Suprapubic skin (tissue), 4 donors: ENCODE data around the gene MAP3K20. TPM values are rescaled to one million over a fixed set of nuclear protein-coding genes. Genes with fewer than 3 reads are reported as not detected.
"Not testable (repeated sequence)": the region's sequence is repeated elsewhere in the genome, so short reads cannot be mapped to it uniquely, and the experiment has no call there.

Experiments used
- DNase-seq, 2 donors: peaks; one replicate each; pipeline ENCODE4 v3.0.0-alpha.2; 2019; ENCODE audit warnings: low spot score in 2 of 2
- H3K27ac ChIP-seq: fragments of 200-600 bp; sonication (generic); one replicate; pipeline ENCODE4 v1.5.1; 2019
- H3K27me3 ChIP-seq: fragments of 200-600 bp; sonication (generic); one replicate; pipeline ENCODE4 v1.5.1; 2019
- H3K36me3 ChIP-seq: fragments of 200-600 bp; sonication (generic); one replicate; pipeline ENCODE4 v1.5.1; 2019
- H3K4me1 ChIP-seq: fragments of 200-600 bp; sonication (generic); one replicate; pipeline ENCODE4 v1.5.1; 2019
- H3K4me3 ChIP-seq: fragments of 200-600 bp; sonication (generic); one replicate; pipeline ENCODE4 v1.5.1; 2019; ENCODE audit warnings: mild to moderate bottlenecking
- H3K9me3 ChIP-seq: fragments of 200-600 bp; sonication (generic); one replicate; pipeline ENCODE4 v1.5.1; 2019
- EP300 ChIP-seq: sonication (generic); formaldehyde crosslinking; IDR thresholded peaks from one replicate; pipeline ENCODE4 v1.6.1; 2017; ENCODE audit warnings: antibody characterized with exemption
- POLR2A ChIP-seq, 2 donors: fragments of 450-650 bp; IDR thresholded peaks; one replicate each; pipeline ENCODE4 v1.6.1; 2017; ENCODE audit warnings: antibody characterized with exemption in 2 of 2, mild to moderate bottlenecking in 2 of 2, moderate library complexity in 2 of 2
- POLR2AphosphoS5 ChIP-seq, 3 donors: sonication (generic); formaldehyde crosslinking; IDR thresholded peaks; one replicate each; pipeline ENCODE4 v1.6.1; 2017; ENCODE audit warnings: antibody characterized with exemption in 3 of 3
- WGBS: methylation state at CpG from one replicate; pipeline ENCODE4 v1.1.5; 2018; 5-methylcytosine and 5-hydroxymethylcytosine counted together
- total RNA-seq, 4 donors: library from RNA; depleted of rRNA; stranded (reverse); fragments of >200 nt; gene quantifications; one replicate each; pipeline ENCODE4 v1.1.0, GENCODE V29; 2016
- TF ChIP-seq, protein P1 (sequence below), 2 donors: fragments of 200-600 bp in 1 of 2; fragments of 450-650 bp in 1 of 2; sonication (generic) in 1 of 2; IDR thresholded peaks; one replicate each; pipeline ENCODE4 v1.5.1; 2016 to 2019; ENCODE audit warnings: antibody characterized with exemption in 2 of 2, mild to moderate bottlenecking in 1 of 2, moderate library complexity in 1 of 2

The MAP3K20 gene
- total RNA-seq, 4 donors from 2014 or later: 26.2 to 40.3 (median 33.6) TPM

DNA sequence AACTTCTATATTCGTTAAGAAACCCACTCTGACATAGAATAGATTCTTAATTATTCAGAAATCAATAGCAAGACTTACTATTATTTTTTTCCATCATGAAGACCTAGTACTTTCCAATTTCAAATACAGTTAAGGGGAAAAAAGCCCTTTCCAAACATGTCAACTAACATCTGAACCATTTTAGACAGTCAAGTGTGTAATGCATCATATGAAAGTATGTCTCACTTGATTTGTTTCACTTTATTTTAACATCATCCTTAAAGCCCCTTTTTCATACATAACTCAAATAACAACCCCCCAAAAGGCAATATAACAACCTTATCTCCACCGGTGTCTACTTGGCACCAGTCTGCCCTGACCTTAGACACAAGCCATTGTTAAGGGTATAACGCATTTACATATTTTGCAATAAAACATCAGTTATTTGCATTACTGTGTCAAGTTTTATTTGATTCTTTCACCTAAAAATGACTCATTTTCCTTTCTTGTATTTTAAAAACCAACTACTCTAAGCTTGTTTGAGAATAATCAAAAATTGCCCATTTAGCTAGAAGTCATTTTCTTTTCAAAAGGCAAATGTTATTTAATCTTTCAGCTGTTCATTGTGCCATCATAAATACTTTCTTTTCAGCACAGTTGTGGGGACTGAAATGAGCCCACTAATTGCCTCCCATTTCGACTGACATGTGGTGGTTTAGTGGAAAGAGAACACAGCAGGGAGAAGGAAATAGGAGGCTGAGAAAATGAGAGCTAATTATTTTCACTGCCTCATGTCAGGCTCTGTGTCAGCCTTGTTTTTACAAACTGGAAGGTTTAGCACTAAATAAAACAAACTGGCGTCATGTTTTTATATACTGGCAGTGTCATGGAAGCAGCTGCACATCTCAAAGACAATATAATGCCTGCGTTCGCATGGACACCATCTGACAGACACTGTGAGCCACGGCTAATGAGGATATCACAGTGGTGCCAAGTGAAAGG lies 174.3 kb downstream of the MAP3K20 start:
- Histone ChIP-seq H3K36me3 (no peaks in the 10 kb centered on the region), H3K4me3 (no peak overlapping the region), H3K27ac (no peak overlapping the region), H3K27me3 (no peaks in the 10 kb centered on the region), H3K4me1 (no peaks in the 10 kb centered on the region), H3K9me3 (no peaks in the 10 kb centered on the region)
- TF ChIP-seq, protein P1, sequence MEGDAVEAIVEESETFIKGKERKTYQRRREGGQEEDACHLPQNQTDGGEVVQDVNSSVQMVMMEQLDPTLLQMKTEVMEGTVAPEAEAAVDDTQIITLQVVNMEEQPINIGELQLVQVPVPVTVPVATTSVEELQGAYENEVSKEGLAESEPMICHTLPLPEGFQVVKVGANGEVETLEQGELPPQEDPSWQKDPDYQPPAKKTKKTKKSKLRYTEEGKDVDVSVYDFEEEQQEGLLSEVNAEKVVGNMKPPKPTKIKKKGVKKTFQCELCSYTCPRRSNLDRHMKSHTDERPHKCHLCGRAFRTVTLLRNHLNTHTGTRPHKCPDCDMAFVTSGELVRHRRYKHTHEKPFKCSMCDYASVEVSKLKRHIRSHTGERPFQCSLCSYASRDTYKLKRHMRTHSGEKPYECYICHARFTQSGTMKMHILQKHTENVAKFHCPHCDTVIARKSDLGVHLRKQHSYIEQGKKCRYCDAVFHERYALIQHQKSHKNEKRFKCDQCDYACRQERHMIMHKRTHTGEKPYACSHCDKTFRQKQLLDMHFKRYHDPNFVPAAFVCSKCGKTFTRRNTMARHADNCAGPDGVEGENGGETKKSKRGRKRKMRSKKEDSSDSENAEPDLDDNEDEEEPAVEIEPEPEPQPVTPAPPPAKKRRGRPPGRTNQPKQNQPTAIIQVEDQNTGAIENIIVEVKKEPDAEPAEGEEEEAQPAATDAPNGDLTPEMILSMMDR (IDR thresholded peaks at IDR 0.05): no peak
- TF ChIP-seq POLR2AphosphoS5 (IDR thresholded peaks at IDR 0.05): no peak
- no peak for TF ChIP-seq EP300
- no peak for TF ChIP-seq POLR2A (IDR thresholded peaks at IDR 0.05)
- no peak for DNase-seq
- WGBS: 88% methylated on average over 8 of the region's 8 CpGs

DNA sequence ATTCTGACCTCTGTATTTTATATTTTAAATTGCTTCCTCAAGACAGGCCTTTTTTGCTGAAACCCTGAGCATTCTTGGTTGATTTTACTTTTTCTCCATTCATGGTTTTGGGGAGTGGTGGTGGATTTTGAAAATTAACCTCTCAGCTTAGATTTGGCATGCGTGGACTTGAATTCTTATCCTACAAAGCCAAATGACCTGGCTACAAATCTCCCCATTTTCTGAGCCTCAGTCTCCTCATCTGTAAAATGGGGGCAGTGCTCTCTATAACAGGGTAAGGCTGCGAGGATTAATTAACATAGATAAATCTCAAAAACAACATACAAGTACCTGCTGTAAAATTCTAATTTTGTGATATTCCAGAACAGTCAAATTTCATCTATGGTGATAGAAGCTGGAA lies 175.6 kb downstream of the MAP3K20 start:
- H3K27ac ChIP-seq: no peak overlapping the region
- TF ChIP-seq, protein P1 (IDR thresholded peaks at IDR 0.05): no peak
- 97% methylated on average over 2 of the region's 2 CpGs for WGBS
- no peaks in the 10 kb centered on the region for H3K9me3 ChIP-seq
- H3K36me3 ChIP-seq: no peaks in the 10 kb centered on the region
- no peaks in the 10 kb centered on the region for H3K4me1 ChIP-seq
- H3K4me3 ChIP-seq: no peak overlapping the region
- no peak for DNase-seq
- no peaks in the 10 kb centered on the region for H3K27me3 ChIP-seq

DNA sequence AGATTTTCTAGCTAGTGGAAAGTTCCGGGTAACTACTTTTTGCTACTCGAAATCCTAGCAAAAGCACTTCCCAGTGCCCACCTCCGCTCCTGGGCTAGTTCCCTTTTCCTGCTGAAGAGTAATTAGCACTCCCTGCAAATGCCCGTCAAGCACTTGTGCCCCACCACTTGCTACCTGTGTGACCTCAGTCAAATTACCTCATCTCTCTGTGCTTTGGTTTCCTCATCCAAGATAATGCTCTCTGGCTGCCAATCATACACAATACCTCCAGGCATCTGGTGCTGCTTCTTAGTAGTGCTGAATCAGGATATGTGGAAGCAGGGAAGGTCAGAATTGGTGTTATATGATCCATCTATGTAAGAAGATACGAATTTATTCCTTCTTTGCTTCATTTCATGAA lies 176.9 kb downstream of the MAP3K20 start:
- WGBS: 87% methylated on average over 5 of the region's 5 CpGs
- TF ChIP-seq, protein P1 (IDR thresholded peaks at IDR 0.05): no peak
- TF ChIP-seq POLR2AphosphoS5 (IDR thresholded peaks at IDR 0.05): no peak
- no peak for TF ChIP-seq POLR2A (IDR thresholded peaks at IDR 0.05)
- TF ChIP-seq EP300: no peak
- no peak for DNase-seq
- Histone ChIP-seq H3K4me3 (no peak overlapping the region), H3K27ac (no peak overlapping the region), H3K4me1 (no peaks in the 10 kb centered on the region), H3K27me3 (no peaks in the 10 kb centered on the region), H3K9me3 (no peaks in the 10 kb centered on the region), H3K36me3 (no peaks in the 10 kb centered on the region)

DNA sequence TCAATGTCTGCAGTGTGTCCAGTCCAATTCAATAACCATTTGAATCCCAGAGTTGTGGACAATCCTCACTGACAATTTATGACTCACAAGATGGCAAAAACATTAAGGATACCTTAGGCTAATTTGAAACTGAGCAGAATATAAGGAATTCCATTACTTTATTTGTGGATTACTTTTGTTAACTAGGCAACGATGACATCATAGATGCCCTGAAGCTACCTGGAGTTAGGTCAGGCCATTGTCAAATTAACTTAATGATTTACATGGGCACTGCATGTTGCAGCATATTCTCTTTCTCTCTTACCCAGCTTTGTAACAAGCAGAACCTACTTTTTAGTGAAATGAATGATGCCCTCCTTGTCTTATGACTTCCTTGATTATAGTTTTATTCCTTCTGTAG lies 179.0 kb downstream of the MAP3K20 start:
- H3K36me3 ChIP-seq: peaks cover 11% of the 10 kb centered on the region
- TF ChIP-seq EP300 (no peak), POLR2AphosphoS5 (IDR thresholded peaks at IDR 0.05) (no peak), POLR2A (IDR thresholded peaks at IDR 0.05) (no peak)
- TF ChIP-seq, protein P1 (IDR thresholded peaks at IDR 0.05): no peak
- H3K4me1 ChIP-seq: no peaks in the 10 kb centered on the region
- WGBS: 52% methylated on average over 1 of the region's 1 CpG
- H3K27ac ChIP-seq: no peak overlapping the region
- H3K27me3 ChIP-seq: no peaks in the 10 kb centered on the region
- H3K4me3 ChIP-seq: no peak overlapping the region
- no peaks in the 10 kb centered on the region for H3K9me3 ChIP-seq
- no peak for DNase-seq

DNA sequence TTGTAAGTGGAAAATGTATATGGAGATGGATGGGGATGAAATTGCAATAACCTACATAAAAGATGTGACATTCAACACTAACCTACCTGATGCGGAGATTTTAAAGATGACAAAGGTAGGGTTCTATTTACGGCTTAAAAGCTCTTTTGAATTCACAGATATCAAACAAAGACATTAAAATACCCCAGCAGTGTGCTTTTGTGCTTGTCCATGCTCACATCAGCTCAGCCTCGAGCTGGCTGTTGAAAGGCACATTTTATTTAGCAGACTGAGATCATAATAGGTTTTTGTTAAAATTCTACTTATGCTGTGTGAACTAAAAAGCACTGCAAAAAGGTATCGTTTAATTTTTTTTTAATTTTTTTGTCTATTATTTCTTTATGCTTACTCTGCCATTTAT lies 183.1 kb downstream of the MAP3K20 start:
- Histone ChIP-seq H3K4me3 (no peak overlapping the region), H3K36me3 (peaks cover 21% of the 10 kb centered on the region), H3K27ac (no peak overlapping the region), H3K27me3 (no peaks in the 10 kb centered on the region), H3K9me3 (no peaks in the 10 kb centered on the region), H3K4me1 (no peaks in the 10 kb centered on the region)
- DNase-seq: no peak
- WGBS: 89% methylated on average over 4 of the region's 4 CpGs
- no peak for TF ChIP-seq POLR2AphosphoS5 (IDR thresholded peaks at IDR 0.05)
- no peak for TF ChIP-seq EP300
- TF ChIP-seq POLR2A (IDR thresholded peaks at IDR 0.05): no peak
- TF ChIP-seq, protein P1 (IDR thresholded peaks at IDR 0.05): no peak

DNA sequence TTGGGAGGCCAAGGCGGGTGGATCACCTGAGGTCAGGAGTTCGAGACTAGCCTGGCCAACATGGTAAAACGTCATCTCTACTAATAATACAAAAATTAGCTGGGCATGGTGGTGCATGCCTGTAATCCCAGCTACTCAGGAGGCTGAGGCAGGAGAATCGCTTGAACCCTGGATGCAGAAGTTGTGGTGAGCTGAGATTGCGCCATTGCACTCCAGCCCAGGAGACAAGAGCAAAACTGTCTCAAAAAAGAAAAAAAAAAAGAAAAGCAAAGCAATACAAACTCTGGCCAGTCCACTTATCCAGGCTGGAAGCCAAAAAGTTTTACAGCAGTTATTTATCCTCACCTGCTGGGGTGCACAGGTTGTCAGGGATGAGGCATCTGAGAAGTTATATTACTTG lies 186.7 kb downstream of the MAP3K20 start:
- not testable (repeated sequence) for H3K4me3 ChIP-seq, H3K4me1 ChIP-seq, H3K9me3 ChIP-seq, DNase-seq, H3K27ac ChIP-seq, H3K27me3 ChIP-seq
- 93% methylated on average over 5 of the region's 5 CpGs for WGBS
- H3K36me3 ChIP-seq: peaks cover 47% of the 10 kb centered on the region
